HepG2 (cell line): ENCODE measurements around the gene INTS3. TPM values are rescaled to one million over a fixed set of nuclear protein-coding genes. Genes with fewer than 3 reads are reported as not detected.

Source experiments
- ARNT ChIP-seq: fragments of 450-650 bp; IDR thresholded peaks from 2 replicates; pipeline ENCODE4 v1.6.1; 2017
- BORCS8-MEF2B ChIP-seq: sonication (generic); formaldehyde crosslinking; IDR thresholded peaks from 2 replicates; pipeline ENCODE4 v1.8.0; 2022; ENCODE audit warnings: mild to moderate bottlenecking, missing genetic modification reagents
- E2F1 ChIP-seq: sonication (generic); formaldehyde crosslinking; IDR thresholded peaks from 2 replicates; pipeline ENCODE4 v1.5.0; 2020; ENCODE audit warnings: missing genetic modification reagents
- EED ChIP-seq: sonication (generic); formaldehyde crosslinking; IDR thresholded peaks from 2 replicates; pipeline ENCODE4 v1.5.0; 2020; ENCODE audit warnings: mild to moderate bottlenecking, missing genetic modification reagents
- HCFC1 ChIP-seq: fragments of 150-350 bp; IDR thresholded peaks from 2 replicates; pipeline ENCODE4 v1.6.1; 2014; ENCODE audit warnings: low read depth, low read length
- HOXA9 ChIP-seq: sonication (generic); formaldehyde crosslinking; IDR thresholded peaks from 2 replicates; pipeline ENCODE4 v1.8.1; 2022; ENCODE audit warnings: missing genetic modification reagents, mild to moderate bottlenecking, moderate library complexity, borderline replicate concordance
- KDM5B ChIP-seq: sonication (generic); formaldehyde crosslinking; IDR thresholded peaks from 2 replicates; pipeline ENCODE4 v1.4.0; 2020; ENCODE audit warnings: missing genetic modification reagents, mild to moderate bottlenecking, borderline replicate concordance
- MAFK ChIP-seq, 2 experiments: IDR thresholded peaks in 1 of 2; conservative IDR thresholded peaks in 1 of 2; 2 replicates each; pipeline ENCODE4 v1.6.1; 2011; ENCODE audit warnings: improper control_type of control experiment in 2 of 2, low read length in 2 of 2
- MYPOP ChIP-seq: sonication (generic); formaldehyde crosslinking; IDR thresholded peaks from 2 replicates; pipeline ENCODE4 v1.8.1; 2023; ENCODE audit warnings: mild to moderate bottlenecking, moderate library complexity, missing genetic modification reagents
- PHF8 ChIP-seq: sonication (generic); formaldehyde crosslinking; IDR thresholded peaks from 2 replicates; pipeline ENCODE4 v1.5.0; 2020; ENCODE audit warnings: missing genetic modification reagents
- PRDM15 ChIP-seq: sonication (generic); formaldehyde crosslinking; IDR thresholded peaks from 2 replicates; pipeline ENCODE4 v1.4.0; 2020; ENCODE audit warnings: missing genetic modification reagents
- TOPORS ChIP-seq: sonication (generic); formaldehyde crosslinking; IDR thresholded peaks from 2 replicates; pipeline ENCODE4 v1.8.0; 2023; ENCODE audit warnings: mild to moderate bottlenecking, missing genetic modification reagents
- ZBTB10 ChIP-seq: sonication (generic); formaldehyde crosslinking; IDR thresholded peaks from 2 replicates; pipeline ENCODE4 v1.4.0; 2020; ENCODE audit warnings: missing genetic modification reagents, borderline replicate concordance
- ZNF44 ChIP-seq: sonication (generic); formaldehyde crosslinking; IDR thresholded peaks from 2 replicates; pipeline ENCODE4 v1.5.1; 2020; ENCODE audit warnings: mild to moderate bottlenecking, missing genetic modification reagents
- ZNF772 ChIP-seq: sonication (generic); formaldehyde crosslinking; IDR thresholded peaks from 2 replicates; pipeline ENCODE4 v1.5.0; 2020; ENCODE audit warnings: mild to moderate bottlenecking, missing genetic modification reagents
- polyA plus RNA-seq, 8 experiments: library from polyadenylated mRNA; depleted of rRNA in 3 of 8; stranded (reverse) in 7 of 8; unstranded in 1 of 8; fragments of >200 nt; fragmentation: Illumina TruSeq in 4 of 8; extraction: Trizol in 4 of 8; gene quantifications; 2 replicates each; pipeline versions ENCODE4 v1.2.1 to v1.2.3, GENCODE V29; 2011 to 2016; ENCODE audit warnings: low read depth in 4 of 8, missing spikeins in 1 of 8, mixed read lengths in 1 of 8; ENCODE audit not compliant: insufficient read depth in 1 of 8
- total RNA-seq, 5 experiments: library from RNA; depleted of rRNA; stranded (reverse); fragments of >200 nt; fragmentation: Illumina TruSeq; extraction: Trizol; gene quantifications; 2 replicates each; pipeline ENCODE4 v1.2.3, GENCODE V29; 2016; ENCODE audit warnings: low read depth in 1 of 5
- TF ChIP-seq, protein P1 (sequence below): sonication (generic); formaldehyde crosslinking; IDR thresholded peaks from 2 replicates; pipeline ENCODE4 v1.5.1; 2020; ENCODE audit warnings: missing genetic modification reagents, mild to moderate bottlenecking, borderline replicate concordance
- TF ChIP-seq, protein P2 (sequence below): sonication (generic); formaldehyde crosslinking; IDR thresholded peaks from 2 replicates; pipeline ENCODE4 v1.4.0; 2020; ENCODE audit warnings: mild to moderate bottlenecking, missing genetic modification reagents

The INTS3 gene
- total and polyA plus RNA-seq, 2 of the 13 experiments (the other 11 are each of a cell fraction or from before 2014, with no cell fraction given) = 17.2 to 27.2 TPM

DNA sequence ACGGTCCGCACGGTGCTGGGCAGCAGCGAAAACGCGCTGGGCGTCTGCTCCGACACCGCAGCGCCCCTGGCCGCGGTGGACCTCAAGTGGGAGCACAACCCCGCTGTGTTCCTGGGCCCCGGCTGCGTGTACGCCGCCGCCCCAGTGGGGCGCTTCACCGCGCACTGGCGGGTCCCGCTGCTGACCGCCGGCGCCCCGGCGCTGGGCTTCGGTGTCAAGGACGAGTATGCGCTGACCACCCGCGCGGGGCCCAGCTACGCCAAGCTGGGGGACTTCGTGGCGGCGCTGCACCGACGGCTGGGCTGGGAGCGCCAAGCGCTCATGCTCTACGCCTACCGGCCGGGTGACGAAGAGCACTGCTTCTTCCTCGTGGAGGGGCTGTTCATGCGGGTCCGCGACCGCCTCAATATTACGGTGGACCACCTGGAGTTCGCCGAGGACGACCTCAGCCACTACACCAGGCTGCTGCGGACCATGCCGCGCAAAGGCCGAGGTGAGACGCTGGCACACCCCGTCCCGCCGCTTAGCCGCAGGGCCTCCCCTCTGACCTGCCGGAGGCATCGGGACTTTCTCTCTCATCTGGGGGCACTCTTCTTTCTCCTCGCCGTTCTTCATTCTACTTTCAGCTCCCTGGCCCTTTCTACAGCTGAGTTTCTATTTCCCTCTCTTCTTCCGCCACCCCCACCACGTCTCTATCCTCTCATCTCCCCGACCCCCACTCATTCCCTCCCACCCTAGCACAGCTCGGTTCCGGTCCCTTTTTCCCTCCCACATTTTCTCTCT, 48.3 kb upstream of the INTS3 start (continued):
- TF ChIP-seq E2F1 (CRISPR knock-in tag) = peak; percentile 24; the same call in 1 of the 2 replicates
- TF ChIP-seq HOXA9 (CRISPR knock-in tag) = peak; percentile 47
- TF ChIP-seq TOPORS (CRISPR knock-in tag) = 0 out of 2 replicates have a peak, but pooled peaks have one; percentile 56
- no peak for TF ChIP-seq HCFC1
- 0 out of 2 replicates have a peak, but pooled peaks have one; percentile 42 for TF ChIP-seq ZNF44 (CRISPR knock-in tag)
- TF ChIP-seq, protein P1, sequence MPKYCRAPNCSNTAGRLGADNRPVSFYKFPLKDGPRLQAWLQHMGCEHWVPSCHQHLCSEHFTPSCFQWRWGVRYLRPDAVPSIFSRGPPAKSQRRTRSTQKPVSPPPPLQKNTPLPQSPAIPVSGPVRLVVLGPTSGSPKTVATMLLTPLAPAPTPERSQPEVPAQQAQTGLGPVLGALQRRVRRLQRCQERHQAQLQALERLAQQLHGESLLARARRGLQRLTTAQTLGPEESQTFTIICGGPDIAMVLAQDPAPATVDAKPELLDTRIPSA (CRISPR knock-in tag) = peak; percentile 81; the same call in 1 of the 2 replicates
- TF ChIP-seq ZBTB10 (CRISPR knock-in tag) = 0 out of 2 replicates have a peak, but pooled peaks have one; percentile 37
- TF ChIP-seq, protein P2, sequence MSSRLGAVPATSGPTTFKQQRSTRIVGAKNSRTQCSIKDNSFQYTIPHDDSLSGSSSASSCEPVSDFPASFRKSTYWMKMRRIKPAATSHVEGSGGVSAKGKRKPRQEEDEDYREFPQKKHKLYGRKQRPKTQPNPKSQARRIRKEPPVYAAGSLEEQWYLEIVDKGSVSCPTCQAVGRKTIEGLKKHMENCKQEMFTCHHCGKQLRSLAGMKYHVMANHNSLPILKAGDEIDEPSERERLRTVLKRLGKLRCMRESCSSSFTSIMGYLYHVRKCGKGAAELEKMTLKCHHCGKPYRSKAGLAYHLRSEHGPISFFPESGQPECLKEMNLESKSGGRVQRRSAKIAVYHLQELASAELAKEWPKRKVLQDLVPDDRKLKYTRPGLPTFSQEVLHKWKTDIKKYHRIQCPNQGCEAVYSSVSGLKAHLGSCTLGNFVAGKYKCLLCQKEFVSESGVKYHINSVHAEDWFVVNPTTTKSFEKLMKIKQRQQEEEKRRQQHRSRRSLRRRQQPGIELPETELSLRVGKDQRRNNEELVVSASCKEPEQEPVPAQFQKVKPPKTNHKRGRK = peak; percentile 28; the same call in 1 of the 2 replicates
- no peak for TF ChIP-seq PHF8 (CRISPR knock-in tag)
- peak; percentile 22; the same call in 1 of the 2 replicates for TF ChIP-seq EED (CRISPR knock-in tag)
- TF ChIP-seq MAFK (conservative IDR thresholded peaks at IDR 0.05 in 1 of 2, IDR thresholded peaks at IDR 0.05 in 1 of 2; ENCODE audit: low read length in 2 of 2) = no peak
- TF ChIP-seq BORCS8-MEF2B (CRISPR knock-in tag) = no peak
- TF ChIP-seq KDM5B (CRISPR knock-in tag) = 0 out of 2 replicates have a peak, but pooled peaks have one; percentile 37
- peak; percentile 58 for TF ChIP-seq MYPOP (CRISPR knock-in tag)
- TF ChIP-seq PRDM15 (CRISPR knock-in tag) = peak; percentile 32; the same call in 1 of the 2 replicates
- no peak for TF ChIP-seq ARNT
- no peak for TF ChIP-seq ZNF772 (CRISPR knock-in tag)
